ENCODE measurements around the gene PSMA5.

The PSMA5 gene

GRCh38 chr1:109367626-109368025 lies 58.6 kb downstream of the PSMA5 start:
- no peak for DNase-seq

- DNase-seq: no peak
Measured at GRCh38 chr1:109365642-109366204, 60.5 kb downstream of the PSMA5 start.

GRCh38 chr1:109361649-109362048 lies 64.6 kb downstream of the PSMA5 start:
- DNase-seq: no peak

DNA sequence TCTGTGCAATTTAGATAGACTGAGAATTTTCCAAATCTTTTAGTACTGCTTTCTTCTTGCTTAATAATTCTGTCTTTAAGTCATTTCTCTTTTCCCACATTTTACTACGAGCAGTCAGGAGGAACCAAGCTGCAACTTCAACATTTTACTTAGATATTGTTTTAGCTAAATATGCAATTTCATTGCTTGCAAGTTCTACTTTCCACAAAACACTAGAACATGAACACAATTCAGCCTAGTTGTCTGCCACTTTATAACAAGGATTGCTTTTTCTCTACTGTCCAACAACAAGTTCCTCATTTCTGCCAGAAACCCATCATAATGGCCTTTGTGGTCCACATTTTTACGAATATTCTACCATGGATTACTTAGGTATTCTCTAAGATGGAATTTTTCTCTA lies 65.2 kb downstream of the PSMA5 start:
- DNase-seq: no peak

DNA sequence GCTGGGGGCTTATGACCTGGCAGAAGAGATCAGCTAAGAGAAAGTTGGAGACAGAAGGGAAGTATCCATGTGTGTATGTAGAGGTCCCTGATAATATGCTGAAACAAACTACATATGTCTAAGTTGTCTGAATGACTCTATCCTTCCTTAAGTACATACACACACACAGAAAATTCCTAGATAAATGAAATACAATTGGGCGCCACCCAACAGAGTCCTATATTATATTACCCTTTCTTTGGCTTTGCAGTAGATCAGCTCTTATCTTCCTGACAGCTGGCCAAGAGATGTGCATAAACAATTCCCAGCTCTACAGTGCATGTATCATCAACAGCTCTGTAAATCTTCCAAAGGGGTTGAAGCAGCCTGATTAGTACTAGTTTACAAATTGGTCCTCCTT lies 68.6 kb downstream of the PSMA5 start:
- no peak for DNase-seq

DNA sequence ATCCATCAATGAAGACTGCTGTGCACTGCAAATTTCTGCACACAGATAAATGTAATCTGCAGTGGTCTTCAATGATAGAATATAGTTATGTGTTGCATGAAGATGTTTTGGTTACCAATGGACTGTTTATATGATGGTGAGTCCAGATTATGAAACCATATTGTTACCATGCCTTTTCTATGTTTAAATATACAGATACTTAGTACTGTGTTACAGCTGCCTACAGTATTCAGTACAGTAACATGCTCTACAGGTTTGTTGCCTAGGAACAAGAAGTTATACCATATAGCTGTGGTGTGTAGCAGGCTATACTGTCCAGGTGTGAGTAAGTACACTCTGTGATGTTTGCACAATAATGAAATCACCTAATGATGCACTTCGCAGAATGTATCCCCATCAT lies 69.3 kb downstream of the PSMA5 start:
- DNase-seq: no peak

DNA sequence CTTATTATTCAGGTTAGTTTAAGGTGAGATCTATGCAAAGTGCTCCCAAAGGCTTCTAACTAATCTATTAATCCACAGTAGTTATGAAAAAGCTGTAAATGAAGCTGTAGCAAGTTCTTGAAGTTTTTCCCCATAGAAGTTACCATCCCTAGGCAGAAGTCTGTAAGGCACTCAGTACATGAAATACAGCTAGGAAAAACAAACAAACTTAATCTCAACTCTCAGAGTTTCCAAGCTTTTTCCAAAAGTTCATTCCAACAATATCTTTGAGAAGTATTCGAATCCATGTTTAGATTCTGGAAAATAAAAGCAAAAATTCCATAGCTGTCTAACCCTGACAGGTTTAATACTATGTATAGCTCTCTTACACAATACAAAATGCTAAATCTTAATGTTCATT lies 69.7 kb downstream of the PSMA5 start:
- no peak for DNase-seq

DNA sequence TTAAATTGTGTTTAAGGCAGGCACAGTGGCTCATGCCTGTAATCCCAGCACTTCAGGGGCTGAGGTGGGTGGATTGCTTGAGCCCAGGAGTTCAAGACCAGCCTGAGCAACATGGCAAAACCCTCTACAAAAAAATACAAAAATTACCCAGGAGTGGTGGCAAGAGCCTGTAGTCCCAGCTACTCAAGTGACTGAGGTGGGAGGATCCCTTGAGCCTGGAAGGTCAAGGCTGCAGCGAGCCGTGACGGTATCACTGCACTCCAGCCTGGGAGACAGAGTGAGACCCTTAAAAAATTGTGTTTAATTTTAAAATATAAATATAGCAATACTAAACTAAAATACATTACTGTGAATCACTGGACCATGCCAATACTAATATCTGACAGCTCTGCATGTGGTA lies 71.3 kb downstream of the PSMA5 start:
- DNase-seq: no peak

GRCh38 chr1:109351457-109351856 lies 74.8 kb downstream of the PSMA5 start:
- no peak for DNase-seq

DNA sequence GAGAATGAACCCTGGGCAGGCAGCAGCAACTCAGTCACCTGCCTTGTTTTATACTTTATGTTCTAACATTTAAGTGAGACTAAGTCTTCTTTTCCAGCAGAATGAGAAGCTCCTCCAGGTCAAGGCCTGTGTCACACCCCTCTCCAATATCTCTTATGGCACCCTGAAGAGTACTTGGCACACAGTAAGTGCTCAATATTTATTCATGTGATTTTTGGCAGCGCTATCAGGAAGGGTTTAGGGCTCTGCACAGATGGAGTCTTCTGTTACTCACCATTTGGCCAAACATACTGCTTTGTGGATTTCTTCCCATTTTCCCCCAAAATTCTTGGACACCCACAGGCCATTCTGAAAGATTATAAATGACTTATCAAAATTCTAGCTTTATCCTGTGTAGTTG lies 75.6 kb downstream of the PSMA5 start:
- no peak for DNase-seq

GRCh38 chr1:109350182-109350581 lies 76.1 kb downstream of the PSMA5 start:
- DNase-seq: no peak

All from DMS153 (cell line).